SH-SY5Y (cell line): ENCODE measurements around the gene LACTB.

Experiments used
- GATA2 ChIP-seq: IDR thresholded peaks from 2 replicates; pipeline ENCODE4 v1.6.1; 2011; ENCODE audit warnings: mild to moderate bottlenecking, low read depth, low read length
- GATA3 ChIP-seq: IDR thresholded peaks from 2 replicates; pipeline ENCODE4 v1.6.1; 2011; ENCODE audit warnings: low read depth, mild to moderate bottlenecking, low read length, moderate library complexity

Gene LACTB

DNA sequence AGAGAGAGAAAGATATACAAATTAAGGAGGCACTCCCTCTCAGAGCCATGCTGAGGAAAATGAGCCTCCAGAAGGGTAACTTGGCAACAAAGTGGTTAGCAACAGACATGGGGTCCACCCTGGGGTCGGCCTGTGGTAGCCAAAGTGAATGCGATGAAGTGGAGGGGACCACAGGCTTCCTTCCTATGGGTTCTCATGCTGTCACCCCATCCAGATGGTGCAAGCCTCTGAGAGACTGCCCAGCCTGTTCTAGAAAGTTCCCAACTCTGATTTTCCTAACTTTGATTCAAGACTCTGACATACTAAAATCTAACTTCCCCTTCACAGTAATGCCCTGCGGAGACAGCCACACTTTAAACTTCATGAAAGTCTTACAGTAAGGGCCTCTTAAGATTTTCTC lies 18.2 kb upstream of the LACTB start:
- TF ChIP-seq GATA3 (no peak), GATA2 (no peak)

DNA sequence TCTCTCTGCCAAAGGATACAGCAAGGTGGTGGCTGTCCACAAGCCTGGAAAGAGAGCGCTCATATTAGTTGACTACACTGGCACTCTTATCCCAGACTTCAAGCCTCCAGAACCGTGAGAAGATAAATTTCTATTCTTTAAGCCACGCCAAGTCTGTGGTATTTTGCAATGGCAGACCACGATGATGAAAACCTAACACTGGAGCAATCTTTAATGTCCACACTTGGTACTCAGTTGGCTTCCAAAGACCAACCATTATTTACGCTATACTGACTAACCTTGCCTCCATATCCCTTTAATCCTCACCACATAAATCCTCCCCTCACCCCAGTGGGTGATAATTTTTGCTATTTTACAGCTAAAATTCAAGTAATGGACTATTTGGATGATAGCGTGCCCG lies 16.9 kb upstream of the LACTB start:
- TF ChIP-seq GATA3 (no peak), GATA2 (no peak)

DNA sequence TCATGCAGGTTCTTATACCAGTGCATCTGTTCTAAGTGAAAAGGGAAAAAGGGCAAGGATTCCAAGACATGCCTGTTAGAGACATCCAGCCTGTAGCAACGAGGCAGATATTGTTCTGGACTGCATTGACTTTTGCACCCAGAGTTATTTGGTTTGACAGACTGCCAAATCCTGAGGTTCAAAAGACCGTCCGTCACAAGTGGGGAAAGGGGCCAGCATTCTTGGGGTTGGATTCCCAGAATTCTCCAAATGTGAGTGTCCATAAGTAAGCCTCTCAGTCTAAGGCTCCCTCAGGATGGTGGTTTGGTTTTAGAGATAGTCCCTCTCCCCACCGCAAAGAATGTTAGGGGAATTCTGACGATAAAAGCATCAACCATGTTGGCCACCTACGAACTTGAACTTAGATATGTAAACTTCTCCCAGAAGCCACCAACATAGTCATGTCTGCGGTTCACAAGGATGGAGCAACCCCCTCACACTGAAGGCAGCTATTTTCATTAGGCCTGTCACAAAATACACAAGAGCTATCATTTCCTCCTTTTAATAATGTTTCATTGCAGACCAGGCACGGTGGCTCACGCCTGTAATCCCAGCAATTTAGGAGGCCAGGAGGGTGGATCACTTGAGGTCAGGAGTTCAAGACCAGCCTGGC lies 13.6 kb upstream of the LACTB start:
- no peak for TF ChIP-seq GATA3
- TF ChIP-seq GATA2: no peak

DNA sequence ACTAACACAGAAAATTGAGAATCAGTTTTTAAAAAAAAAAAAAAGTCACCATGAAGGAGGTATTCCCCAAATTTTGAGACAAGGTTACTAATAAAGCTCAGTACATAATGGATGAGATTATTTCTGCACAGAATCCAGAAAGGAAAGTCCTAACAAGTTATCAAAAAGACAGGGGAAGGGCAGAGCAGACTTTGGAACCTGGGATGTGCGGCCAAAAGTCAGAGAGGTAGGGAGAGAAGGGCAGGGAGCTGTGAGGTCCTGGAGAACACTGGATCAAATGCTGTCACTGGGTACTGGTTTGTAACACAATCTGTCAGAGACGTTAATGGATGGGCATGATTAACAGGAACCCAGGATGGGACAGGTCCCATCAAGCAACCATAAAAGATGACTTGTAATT lies 12.2 kb upstream of the LACTB start:
- TF ChIP-seq GATA2: no peak
- no peak for TF ChIP-seq GATA3

DNA sequence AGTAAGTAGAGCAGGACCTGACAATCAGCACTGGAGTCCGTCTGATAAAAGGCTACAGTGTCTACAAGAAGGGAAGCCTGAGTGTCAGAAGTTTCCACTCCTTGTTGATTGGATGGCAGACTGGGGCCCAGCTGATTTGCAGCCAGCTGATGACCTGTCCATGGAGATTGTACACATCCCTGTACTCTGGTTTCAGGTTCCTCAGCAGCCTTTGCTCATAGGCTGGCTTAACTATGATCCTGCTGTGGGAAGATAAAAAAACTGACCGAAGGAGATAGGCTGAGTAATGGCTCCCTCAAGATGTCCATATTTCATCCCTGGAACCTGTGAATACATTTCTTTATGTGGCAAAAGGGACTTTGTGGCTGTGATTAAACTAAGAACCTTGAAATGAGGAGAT lies 11.7 kb upstream of the LACTB start:
- TF ChIP-seq GATA2 (no peak), GATA3 (no peak)

DNA sequence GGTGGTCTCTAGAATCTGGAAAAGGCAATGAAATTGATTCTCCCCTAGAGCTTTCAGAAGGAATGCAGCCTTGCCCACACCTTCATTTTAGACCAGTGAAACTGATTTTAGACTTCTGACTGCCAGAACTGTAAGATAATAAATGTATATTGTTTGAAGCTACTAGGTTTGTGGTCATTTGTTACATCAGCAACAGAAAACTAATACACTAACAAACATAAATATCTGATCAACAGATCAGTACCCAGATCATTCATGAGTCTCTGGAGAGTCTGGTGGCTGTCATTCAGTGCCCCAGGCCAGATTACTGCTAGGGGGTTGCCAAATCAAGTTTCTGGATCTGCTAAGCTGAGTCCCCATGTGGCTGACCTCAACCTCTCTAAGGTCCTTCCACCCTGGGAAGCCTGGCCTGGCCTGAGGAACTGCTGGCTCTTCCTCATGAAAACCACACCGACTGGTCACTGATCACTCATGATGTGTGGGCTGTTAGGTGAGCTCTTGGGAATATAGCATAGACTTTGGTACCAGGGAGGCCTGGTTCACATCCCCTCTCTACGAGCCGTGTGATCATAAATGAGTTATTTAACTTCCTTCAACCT lies 11.1 kb upstream of the LACTB start:
- TF ChIP-seq GATA2 (no peak), GATA3 (no peak)

DNA sequence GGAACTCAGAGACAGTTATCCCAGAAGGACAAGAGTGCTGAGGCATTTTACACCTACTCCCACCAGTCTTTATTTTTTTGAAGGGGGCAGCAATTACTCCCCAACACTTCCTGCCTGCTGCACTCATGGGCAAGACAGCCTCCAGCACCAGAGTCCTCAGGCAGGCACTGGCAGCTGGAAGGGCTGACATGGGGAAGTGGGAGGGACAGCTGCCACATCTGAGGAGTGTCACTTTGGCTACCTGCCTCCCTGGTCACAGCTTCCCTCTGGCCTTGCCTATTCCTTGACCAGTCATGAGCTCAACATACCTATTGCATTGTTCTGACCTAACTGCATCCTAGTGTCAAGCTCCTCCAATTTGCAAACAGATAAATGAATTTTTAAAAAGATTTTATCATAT lies 10.2 kb upstream of the LACTB start:
- no peak for TF ChIP-seq GATA3

DNA sequence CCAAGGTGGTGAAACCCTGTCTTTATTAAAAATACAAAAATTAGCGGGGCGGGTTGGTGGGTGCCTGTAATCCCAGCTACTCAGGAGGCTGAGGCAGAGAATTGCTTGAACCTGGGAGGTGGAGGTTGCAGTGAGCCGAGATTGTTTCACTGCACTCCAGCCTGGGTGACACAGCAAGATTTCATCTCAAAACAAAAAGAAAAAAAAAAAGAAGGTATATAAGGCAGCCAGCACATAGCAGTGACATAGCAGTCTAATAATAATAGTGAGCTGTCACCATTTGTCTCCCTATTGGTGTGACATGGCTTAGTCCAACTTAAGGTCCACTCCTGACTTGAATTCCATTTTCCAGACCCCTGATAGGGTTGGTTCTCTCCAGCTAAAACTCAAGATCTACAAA lies 8.8 kb upstream of the LACTB start:
- TF ChIP-seq GATA2 (no peak), GATA3 (no peak)

DNA sequence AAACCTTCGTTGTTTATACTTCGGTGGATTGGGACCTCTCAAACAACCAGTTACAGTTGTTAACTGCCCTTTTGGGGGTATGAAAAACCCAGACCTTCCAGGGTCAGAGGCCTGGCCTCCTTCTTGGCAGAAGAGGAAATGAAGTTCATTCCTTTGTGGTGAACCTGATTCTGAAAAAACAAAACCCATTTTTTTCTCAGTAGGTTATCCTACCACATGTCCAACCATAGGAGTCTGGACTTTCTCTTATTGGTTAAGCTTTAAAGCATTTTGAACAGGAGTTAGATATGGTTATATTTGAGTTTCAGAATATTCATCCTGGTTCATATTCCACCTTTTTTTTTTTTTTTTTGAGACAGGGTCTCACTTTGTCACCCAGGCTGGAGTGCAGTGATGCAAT lies 7.2 kb upstream of the LACTB start:
- TF ChIP-seq GATA2 (no peak), GATA3 (no peak)

DNA sequence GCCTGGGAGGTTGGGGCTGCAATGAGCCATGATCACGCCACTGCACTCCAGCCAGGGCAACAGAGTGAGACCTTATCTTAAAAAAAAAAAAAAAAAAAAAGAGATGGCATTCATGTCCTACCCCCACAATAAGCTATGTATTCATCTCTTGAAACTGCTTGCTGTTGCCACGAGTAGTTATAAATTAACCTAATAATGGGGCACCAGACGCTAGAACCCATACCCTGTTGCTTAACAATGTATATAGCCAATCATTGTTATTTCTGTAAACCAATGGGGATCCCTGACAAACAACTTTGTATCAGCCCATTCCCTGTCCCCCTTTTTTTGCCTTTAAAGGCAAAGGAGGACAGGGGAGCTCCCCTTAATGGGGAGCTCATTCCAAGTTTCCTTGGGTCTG lies 2.8 kb upstream of the LACTB start:
- TF ChIP-seq GATA2 (no peak), GATA3 (no peak)

DNA sequence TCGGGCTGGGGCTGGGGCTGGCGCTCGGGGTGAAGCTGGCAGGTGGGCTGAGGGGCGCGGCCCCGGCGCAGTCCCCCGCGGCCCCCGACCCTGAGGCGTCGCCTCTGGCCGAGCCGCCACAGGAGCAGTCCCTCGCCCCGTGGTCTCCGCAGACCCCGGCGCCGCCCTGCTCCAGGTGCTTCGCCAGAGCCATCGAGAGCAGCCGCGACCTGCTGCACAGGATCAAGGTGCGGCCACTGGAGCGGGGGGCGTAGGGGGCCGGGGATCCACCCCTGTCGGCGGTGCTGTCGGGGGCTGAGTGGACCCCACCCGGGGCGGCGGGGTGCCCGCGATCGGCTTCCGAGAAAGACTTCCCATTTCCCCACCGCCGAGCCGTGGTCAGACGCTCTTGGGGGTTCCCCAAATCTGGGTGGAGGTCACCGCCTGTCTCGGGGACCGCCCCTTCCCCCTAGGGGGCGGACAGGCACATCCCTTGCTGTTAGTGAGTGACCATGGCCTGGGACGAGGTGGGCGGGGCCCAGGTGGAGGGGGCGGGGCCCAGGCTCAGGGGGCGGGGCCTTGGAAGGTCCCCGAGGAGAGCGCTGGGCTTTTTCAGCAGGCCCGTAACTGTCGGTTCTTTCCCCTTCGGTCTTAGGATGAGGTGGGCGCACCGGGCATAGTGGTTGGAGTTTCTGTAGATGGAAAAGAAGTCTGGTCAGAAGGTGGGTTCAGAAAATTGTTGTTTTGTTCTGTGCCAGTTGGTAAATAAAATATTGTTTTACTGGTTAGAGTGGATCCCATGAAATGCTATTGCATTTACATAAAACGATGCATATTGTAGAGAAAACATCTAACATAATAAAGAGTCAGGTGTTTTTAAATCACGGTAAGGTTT lies 578 bp downstream of the LACTB start:
- no peak for TF ChIP-seq GATA2
- no peak for TF ChIP-seq GATA3

DNA sequence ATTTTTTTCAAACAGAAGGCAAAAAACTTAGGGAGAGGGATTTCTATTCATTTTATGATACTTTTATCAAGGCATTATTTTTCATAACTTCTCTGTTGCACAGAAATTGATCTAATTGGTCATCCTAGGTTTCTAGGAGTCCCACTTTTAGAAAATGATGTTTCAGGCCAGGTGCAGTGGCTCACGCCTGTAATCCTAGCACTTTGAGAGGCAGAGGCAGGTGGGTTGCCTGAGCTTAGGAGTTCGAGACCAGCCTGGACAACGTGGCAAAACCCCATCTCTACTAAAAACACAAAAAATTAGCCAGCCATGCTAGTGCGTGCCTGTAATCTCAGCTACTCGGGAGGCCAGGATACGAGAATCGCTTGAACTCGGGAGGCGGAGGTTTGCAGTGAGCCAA lies 2.8 kb downstream of the LACTB start:
- TF ChIP-seq GATA2 (no peak), GATA3 (no peak)

DNA sequence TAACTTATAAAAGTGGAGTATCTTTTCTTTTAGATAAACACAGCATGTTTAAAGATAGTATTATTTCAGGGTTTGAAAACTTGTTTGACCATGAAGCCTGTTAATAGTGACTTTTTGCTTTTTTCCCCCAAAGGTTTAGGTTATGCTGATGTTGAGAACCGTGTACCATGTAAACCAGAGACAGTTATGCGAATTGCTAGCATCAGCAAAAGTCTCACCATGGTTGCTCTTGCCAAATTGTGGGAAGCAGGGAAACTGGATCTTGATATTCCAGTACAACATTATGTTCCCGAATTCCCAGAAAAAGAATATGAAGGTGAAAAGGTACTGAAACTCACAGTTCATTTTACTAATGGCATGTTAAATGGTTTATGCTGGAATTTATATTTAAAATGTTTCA lies 5.1 kb downstream of the LACTB start:
- TF ChIP-seq GATA3 (no peak), GATA2 (no peak)

DNA sequence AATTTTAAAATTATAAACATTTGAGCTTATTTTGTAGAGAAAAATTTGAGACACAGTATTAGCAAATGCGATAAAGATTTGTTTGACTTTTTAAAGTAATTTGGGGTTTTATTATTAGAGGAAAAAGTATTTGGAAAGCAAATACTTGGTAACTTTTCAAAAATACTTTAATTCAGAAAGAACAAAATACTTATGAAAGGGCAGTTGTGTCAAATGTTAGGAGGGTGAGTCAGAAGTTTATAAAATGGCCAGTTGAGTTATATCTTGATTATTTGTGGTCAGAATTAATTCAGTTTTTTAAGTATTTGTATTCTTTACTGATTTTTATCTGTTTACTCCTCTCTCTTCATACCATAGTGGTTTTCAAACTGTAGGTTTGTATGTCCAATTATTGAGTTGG lies 12.1 kb downstream of the LACTB start:
- TF ChIP-seq GATA3 (no peak), GATA2 (no peak)
